PFSK-1 (cell line): ENCODE measurements around the gene MYO7B.

Source experiments
- POLR2AphosphoS5 ChIP-seq: IDR thresholded peaks from 2 replicates; pipeline ENCODE4 v1.6.1; 2012; ENCODE audit warnings: low read depth, mild to moderate bottlenecking, control low read depth, low read length, moderate library complexity
- REST ChIP-seq, 2 experiments: IDR thresholded peaks; 2 replicates each; pipeline versions ENCODE4 v1.6.1 to v1.8.0; 2011 to 2012; ENCODE audit warnings: low read depth in 2 of 2, low read length in 2 of 2, control low read depth in 1 of 2, inconsistent platforms in 1 of 2, mild to moderate bottlenecking in 1 of 2, moderate library complexity in 1 of 2; ENCODE audit not compliant: insufficient read depth in 1 of 2
- SIN3A ChIP-seq: IDR thresholded peaks from 2 replicates; pipeline ENCODE4 v1.6.1; 2012; ENCODE audit warnings: mild to moderate bottlenecking, low read length, moderate library complexity, borderline replicate concordance; ENCODE audit not compliant: insufficient read depth
- TAF1 ChIP-seq: IDR thresholded peaks from 2 replicates; pipeline ENCODE4 v1.6.1; 2012; ENCODE audit warnings: low read length, control low read depth, borderline replicate concordance; ENCODE audit not compliant: insufficient read depth

GRCh38 chr2:127581050-127581345 lies 45.5 kb downstream of the MYO7B start:
- TF ChIP-seq REST (IDR thresholded peaks at IDR 0.05; ENCODE audit: insufficient read depth in 1 of 2, low read depth in 2 of 2, low read length in 2 of 2) (no peak), TAF1 (no peak), SIN3A (no peak), POLR2AphosphoS5 (no peak)
